ENCODE measurements around the gene LIMCH1. TPM values are rescaled to one million over a fixed set of nuclear protein-coding genes. Genes with fewer than 3 reads are reported as not detected.

LIMCH1 gene
- polyA plus RNA-seq, 1 of the 3 experiments (the other 2 are of a cell fraction), result 1.2 TPM

DNA sequence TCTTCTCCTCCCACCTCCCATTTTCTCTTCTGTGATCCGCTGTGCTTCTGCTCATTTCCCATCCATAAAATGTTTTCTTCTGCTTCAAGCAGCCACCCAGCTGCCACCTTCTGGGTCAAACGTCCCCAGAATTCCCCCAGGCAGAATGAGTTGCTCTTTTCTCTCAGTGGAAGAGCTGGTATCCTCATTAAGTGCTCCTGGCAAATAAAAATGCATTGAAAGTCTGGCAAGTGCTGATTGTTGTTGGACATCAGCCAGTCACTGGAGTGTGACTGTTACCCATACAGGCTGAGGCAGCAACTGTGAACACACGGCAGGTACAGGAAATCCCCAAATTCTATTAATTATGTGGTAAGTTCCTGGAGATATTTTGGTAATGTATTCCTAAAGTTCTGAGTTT, 52.6 kb downstream of the LIMCH1 start (continued):
- TF ChIP-seq RCOR1 (IDR thresholded peaks at IDR 0.05; ENCODE audit: low read length) (peak; percentile 82), GATA2 (CRISPR knock-in tag; IDR thresholded peaks at IDR 0.05) (no peak; the same call in 1 of the 2 replicates), FOXM1 (IDR thresholded peaks at IDR 0.05; ENCODE audit: low read depth) (no peak), CHD2 (IDR thresholded peaks at IDR 0.05; ENCODE audit: low read length, partially characterized antibody) (peak; percentile 68), EZH2phosphoT487 (IDR thresholded peaks at IDR 0.05; ENCODE audit: borderline replicate concordance, low read depth) (no peak)

DNA sequence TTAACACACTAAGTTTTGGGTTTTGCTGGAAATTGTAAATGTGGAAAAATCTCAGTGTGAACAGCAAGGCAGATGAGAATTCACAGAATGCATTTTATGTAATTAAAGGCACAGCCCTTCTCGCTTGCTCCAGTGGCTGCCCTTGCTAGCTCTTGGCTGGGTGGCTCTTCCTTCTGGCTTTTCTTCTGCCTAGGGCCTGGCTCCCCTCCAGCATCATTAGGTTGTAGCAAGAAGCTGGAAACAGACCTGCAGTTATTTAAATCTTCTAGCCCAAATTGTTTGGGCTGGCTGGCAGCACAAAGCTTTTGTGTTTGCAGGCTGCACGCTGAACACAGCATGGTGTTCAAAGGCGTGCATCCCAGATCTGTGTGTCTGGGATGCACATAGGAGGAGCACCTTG, 56.5 kb downstream of the LIMCH1 start:
- Histone ChIP-seq H2AFZ (ENCODE audit: low read depth) (no peak overlapping the region), H3K27me3 (ENCODE audit: insufficient read depth) (no peaks in the 10 kb centered on the region; the same call in 1 of the 2 replicates), H3K4me2 (no peak overlapping the region), H3K27ac (ENCODE audit: low read depth in 2 of 2, low read length in 1 of 2) (no peak overlapping the region; a peak in 1 of 4 replicates), H3K36me3 (replicated peaks in 1 of 2; ENCODE audit: control insufficient read depth in 1 of 2, insufficient read depth in 2 of 2, low read length in 1 of 2) (no peaks in the 10 kb centered on the region), H3K79me2 (ENCODE audit: insufficient read depth) (no peaks in the 10 kb centered on the region), H3F3A (replicated peaks; ENCODE audit: insufficient read depth) (no peaks in the 10 kb centered on the region), H3K9ac (no peak overlapping the region), H3K4me3 (ENCODE audit: low read depth in 2 of 2, low read length in 1 of 2) (no peak overlapping the region), H3K4me1 (ENCODE audit: control insufficient read depth in 1 of 2, insufficient read depth in 2 of 2, low read depth in 1 of 2, low read length in 1 of 2) (peaks cover 0 to 16% of the 10 kb centered on the region in 2 experiments; a peak in 2 of 4 replicates), H4K20me1 (ENCODE audit: insufficient read depth) (no peaks in the 10 kb centered on the region), H3K9me3 (no peaks in the 10 kb centered on the region), H3K9me2 (no peaks in the 10 kb centered on the region)
- no peak for DNase-seq
- 55% methylated on average over 2 of the region's 3 CpGs for WGBS (ENCODE audit: low lambda C conversion rate)
- ChIA-PET CTCF (interaction anchor here (0.8 to 1.1 kb wide), 2 partner anchors 19 to 67 kb away, joined by 3 read pairs; no protein-coding TSS in a partner anchor), POLR2A (no interaction called here)
- TF ChIP-seq MXI1 (IDR thresholded peaks at IDR 0.05; ENCODE audit: low read depth, low read length), result no peak
- TF ChIP-seq RCOR1 (IDR thresholded peaks at IDR 0.05; ENCODE audit: low read length), result no peak
- no peak for TF ChIP-seq SMC3 (IDR thresholded peaks at IDR 0.05; ENCODE audit: low read depth, low read length)
- TF ChIP-seq FOSL2 (IDR thresholded peaks at IDR 0.05; ENCODE audit: borderline replicate concordance, low read depth), result no peak
- TF ChIP-seq, protein P1, sequence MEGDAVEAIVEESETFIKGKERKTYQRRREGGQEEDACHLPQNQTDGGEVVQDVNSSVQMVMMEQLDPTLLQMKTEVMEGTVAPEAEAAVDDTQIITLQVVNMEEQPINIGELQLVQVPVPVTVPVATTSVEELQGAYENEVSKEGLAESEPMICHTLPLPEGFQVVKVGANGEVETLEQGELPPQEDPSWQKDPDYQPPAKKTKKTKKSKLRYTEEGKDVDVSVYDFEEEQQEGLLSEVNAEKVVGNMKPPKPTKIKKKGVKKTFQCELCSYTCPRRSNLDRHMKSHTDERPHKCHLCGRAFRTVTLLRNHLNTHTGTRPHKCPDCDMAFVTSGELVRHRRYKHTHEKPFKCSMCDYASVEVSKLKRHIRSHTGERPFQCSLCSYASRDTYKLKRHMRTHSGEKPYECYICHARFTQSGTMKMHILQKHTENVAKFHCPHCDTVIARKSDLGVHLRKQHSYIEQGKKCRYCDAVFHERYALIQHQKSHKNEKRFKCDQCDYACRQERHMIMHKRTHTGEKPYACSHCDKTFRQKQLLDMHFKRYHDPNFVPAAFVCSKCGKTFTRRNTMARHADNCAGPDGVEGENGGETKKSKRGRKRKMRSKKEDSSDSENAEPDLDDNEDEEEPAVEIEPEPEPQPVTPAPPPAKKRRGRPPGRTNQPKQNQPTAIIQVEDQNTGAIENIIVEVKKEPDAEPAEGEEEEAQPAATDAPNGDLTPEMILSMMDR (IDR thresholded peaks at IDR 0.05), result no peak
- no peak for TF ChIP-seq GATA2 (CRISPR knock-in tag; IDR thresholded peaks at IDR 0.05)
- TF ChIP-seq, protein P2, sequence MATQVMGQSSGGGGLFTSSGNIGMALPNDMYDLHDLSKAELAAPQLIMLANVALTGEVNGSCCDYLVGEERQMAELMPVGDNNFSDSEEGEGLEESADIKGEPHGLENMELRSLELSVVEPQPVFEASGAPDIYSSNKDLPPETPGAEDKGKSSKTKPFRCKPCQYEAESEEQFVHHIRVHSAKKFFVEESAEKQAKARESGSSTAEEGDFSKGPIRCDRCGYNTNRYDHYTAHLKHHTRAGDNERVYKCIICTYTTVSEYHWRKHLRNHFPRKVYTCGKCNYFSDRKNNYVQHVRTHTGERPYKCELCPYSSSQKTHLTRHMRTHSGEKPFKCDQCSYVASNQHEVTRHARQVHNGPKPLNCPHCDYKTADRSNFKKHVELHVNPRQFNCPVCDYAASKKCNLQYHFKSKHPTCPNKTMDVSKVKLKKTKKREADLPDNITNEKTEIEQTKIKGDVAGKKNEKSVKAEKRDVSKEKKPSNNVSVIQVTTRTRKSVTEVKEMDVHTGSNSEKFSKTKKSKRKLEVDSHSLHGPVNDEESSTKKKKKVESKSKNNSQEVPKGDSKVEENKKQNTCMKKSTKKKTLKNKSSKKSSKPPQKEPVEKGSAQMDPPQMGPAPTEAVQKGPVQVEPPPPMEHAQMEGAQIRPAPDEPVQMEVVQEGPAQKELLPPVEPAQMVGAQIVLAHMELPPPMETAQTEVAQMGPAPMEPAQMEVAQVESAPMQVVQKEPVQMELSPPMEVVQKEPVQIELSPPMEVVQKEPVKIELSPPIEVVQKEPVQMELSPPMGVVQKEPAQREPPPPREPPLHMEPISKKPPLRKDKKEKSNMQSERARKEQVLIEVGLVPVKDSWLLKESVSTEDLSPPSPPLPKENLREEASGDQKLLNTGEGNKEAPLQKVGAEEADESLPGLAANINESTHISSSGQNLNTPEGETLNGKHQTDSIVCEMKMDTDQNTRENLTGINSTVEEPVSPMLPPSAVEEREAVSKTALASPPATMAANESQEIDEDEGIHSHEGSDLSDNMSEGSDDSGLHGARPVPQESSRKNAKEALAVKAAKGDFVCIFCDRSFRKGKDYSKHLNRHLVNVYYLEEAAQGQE (IDR thresholded peaks at IDR 0.05; ENCODE audit: low read depth, low read length), result no peak
- TF ChIP-seq NFIC (IDR thresholded peaks at IDR 0.05; ENCODE audit: borderline replicate concordance), result no peak
- no peak for TF ChIP-seq MEF2A (IDR thresholded peaks at IDR 0.05; ENCODE audit: borderline replicate concordance, low read depth)
- TF ChIP-seq, protein P3, sequence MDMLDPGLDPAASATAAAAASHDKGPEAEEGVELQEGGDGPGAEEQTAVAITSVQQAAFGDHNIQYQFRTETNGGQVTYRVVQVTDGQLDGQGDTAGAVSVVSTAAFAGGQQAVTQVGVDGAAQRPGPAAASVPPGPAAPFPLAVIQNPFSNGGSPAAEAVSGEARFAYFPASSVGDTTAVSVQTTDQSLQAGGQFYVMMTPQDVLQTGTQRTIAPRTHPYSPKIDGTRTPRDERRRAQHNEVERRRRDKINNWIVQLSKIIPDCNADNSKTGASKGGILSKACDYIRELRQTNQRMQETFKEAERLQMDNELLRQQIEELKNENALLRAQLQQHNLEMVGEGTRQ (IDR thresholded peaks at IDR 0.05; ENCODE audit: borderline replicate concordance, low read depth, low read length), result no peak
